MM.1S (cell line): ENCODE results near the gene CBL.

ENCODE experiments used
- DNase-seq: peaks from one replicate; pipeline ENCODE4 v3.0.0-alpha.2; 2015
- H2AFZ ChIP-seq: fragments of 300-600 bp; sonication (generic); 2 replicates; pipeline ENCODE4 v1.6.0; 2016; ENCODE audit warnings: antibody characterized with exemption, low read length
- H3F3A ChIP-seq: fragments of 300-600 bp; sonication (generic); 2 replicates; pipeline ENCODE4 v1.6.1; 2016; ENCODE audit warnings: mild to moderate bottlenecking, antibody characterized with exemption, low read length, moderate library complexity, mixed read lengths; ENCODE audit not compliant: insufficient read depth
- H3K27ac ChIP-seq: fragments of 300-600 bp; sonication (generic); 2 replicates; pipeline ENCODE4 v1.5.1; 2016; ENCODE audit warnings: mild to moderate bottlenecking, low read length
- H3K27me3 ChIP-seq: fragments of 300-600 bp; sonication (generic); replicated peaks from 2 replicates; pipeline ENCODE4 v1.6.0; 2016; ENCODE audit warnings: low read length; ENCODE audit not compliant: insufficient read depth
- H3K36me3 ChIP-seq: fragments of 300-600 bp; sonication (generic); replicated peaks from 2 replicates; pipeline ENCODE4 v1.6.1; 2016; ENCODE audit warnings: mild to moderate bottlenecking, low read length, mixed read lengths; ENCODE audit not compliant: insufficient read depth
- H3K4me1 ChIP-seq: fragments of 300-600 bp; sonication (generic); 2 replicates; pipeline ENCODE4 v1.6.1; 2016; ENCODE audit warnings: low read length, mixed read lengths
- H3K4me2 ChIP-seq: fragments of 300-600 bp; sonication (generic); 2 replicates; pipeline ENCODE4 v1.6.0; 2016; ENCODE audit warnings: low read depth, low read length
- H3K4me3 ChIP-seq: fragments of 300-600 bp; sonication (generic); 2 replicates; pipeline ENCODE4 v1.5.1; 2016; ENCODE audit warnings: low read length, mixed read lengths
- H3K79me2 ChIP-seq: fragments of 300-600 bp; sonication (generic); 2 replicates; pipeline ENCODE4 v1.6.1; 2016; ENCODE audit warnings: mixed run types, low read length, mixed read lengths
- H3K9ac ChIP-seq: fragments of 300-600 bp; sonication (generic); 2 replicates; pipeline ENCODE4 v1.6.1; 2016; ENCODE audit warnings: low read length, mixed read lengths
- H3K9me2 ChIP-seq: fragments of 300-600 bp; sonication (generic); replicated peaks from 2 replicates; pipeline ENCODE4 v1.6.1; 2016; ENCODE audit warnings: mild to moderate bottlenecking, low read length, mixed read lengths; ENCODE audit not compliant: insufficient read depth
- H3K9me3 ChIP-seq: fragments of 300-600 bp; sonication (generic); replicated peaks from 2 replicates; pipeline ENCODE4 v1.6.1; 2016; ENCODE audit warnings: mild to moderate bottlenecking, low read length, mixed read lengths; ENCODE audit not compliant: insufficient read depth
- H4K20me1 ChIP-seq: fragments of 300-600 bp; sonication (generic); 2 replicates; pipeline ENCODE4 v1.6.1; 2016; ENCODE audit warnings: mild to moderate bottlenecking, low read length, moderate library complexity, mixed read lengths; ENCODE audit not compliant: insufficient read depth
- EZH2 ChIP-seq: fragments of 300-600 bp; sonication (generic); optimal IDR thresholded peaks from 2 replicates; pipeline ENCODE3; 2017; ENCODE audit warnings: low read depth, mild to moderate bottlenecking, antibody characterized with exemption, low read length, mixed read lengths
- EZH2phosphoT487 ChIP-seq: fragments of 300-600 bp; sonication (generic); IDR thresholded peaks from 2 replicates; pipeline ENCODE4 v1.6.1; 2018; ENCODE audit warnings: antibody characterized with exemption, low read length
- TF ChIP-seq, protein P1 (sequence below): fragments of 300-600 bp; sonication (generic); IDR thresholded peaks from 2 replicates; pipeline ENCODE4 v1.5.1; 2016; ENCODE audit warnings: antibody characterized with exemption, low read length, mixed read lengths

CBL gene

DNA sequence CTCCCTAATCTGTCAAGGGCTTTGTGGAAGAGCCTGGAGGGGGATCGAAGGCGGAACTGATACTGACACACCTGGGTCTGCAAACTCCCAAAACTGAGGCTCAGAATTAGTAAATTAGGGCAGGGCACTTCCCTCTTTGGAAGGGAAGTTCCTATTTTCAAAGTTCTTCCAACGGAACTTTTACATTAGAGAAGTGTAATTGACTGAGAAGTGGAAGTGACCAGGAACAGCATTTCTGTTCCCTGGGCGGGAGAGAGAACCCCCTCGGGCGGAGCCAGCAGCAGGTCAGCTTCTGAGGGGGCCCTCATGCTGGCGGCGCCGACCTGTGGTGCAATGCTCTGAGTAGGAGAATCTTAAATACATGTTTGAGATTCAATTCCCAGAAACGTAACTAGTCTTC is 1.1 kb upstream of the CBL start:
- no peaks in the 10 kb centered on the region for H3K9me3 ChIP-seq
- no peaks in the 10 kb centered on the region for H3K27me3 ChIP-seq
- H3K4me3 ChIP-seq: peak overlapping the region; percentile 100
- no peak for DNase-seq
- H3K9me2 ChIP-seq: no peaks in the 10 kb centered on the region
- peaks cover 8% of the 10 kb centered on the region; the same call in 1 of the 2 replicates for H3K4me1 ChIP-seq
- peak overlapping the region; percentile 97 for H3K4me2 ChIP-seq
- TF ChIP-seq EZH2: no peak
- TF ChIP-seq, protein P1, sequence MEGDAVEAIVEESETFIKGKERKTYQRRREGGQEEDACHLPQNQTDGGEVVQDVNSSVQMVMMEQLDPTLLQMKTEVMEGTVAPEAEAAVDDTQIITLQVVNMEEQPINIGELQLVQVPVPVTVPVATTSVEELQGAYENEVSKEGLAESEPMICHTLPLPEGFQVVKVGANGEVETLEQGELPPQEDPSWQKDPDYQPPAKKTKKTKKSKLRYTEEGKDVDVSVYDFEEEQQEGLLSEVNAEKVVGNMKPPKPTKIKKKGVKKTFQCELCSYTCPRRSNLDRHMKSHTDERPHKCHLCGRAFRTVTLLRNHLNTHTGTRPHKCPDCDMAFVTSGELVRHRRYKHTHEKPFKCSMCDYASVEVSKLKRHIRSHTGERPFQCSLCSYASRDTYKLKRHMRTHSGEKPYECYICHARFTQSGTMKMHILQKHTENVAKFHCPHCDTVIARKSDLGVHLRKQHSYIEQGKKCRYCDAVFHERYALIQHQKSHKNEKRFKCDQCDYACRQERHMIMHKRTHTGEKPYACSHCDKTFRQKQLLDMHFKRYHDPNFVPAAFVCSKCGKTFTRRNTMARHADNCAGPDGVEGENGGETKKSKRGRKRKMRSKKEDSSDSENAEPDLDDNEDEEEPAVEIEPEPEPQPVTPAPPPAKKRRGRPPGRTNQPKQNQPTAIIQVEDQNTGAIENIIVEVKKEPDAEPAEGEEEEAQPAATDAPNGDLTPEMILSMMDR: no peak
- TF ChIP-seq EZH2phosphoT487: no peak
- peak overlapping the region; percentile 95 for H2AFZ ChIP-seq
- H3F3A ChIP-seq: peaks cover 6% of the 10 kb centered on the region; the same call in 1 of the 2 replicates
- no peaks in the 10 kb centered on the region for H3K36me3 ChIP-seq
- peak overlapping the region; percentile 60; the same call in 1 of the 2 replicates for H3K9ac ChIP-seq
- H4K20me1 ChIP-seq: no peaks in the 10 kb centered on the region
- H3K79me2 ChIP-seq: peaks cover 39% of the 10 kb centered on the region
- no peak overlapping the region; the same call in 1 of the 2 replicates for H3K27ac ChIP-seq

DNA sequence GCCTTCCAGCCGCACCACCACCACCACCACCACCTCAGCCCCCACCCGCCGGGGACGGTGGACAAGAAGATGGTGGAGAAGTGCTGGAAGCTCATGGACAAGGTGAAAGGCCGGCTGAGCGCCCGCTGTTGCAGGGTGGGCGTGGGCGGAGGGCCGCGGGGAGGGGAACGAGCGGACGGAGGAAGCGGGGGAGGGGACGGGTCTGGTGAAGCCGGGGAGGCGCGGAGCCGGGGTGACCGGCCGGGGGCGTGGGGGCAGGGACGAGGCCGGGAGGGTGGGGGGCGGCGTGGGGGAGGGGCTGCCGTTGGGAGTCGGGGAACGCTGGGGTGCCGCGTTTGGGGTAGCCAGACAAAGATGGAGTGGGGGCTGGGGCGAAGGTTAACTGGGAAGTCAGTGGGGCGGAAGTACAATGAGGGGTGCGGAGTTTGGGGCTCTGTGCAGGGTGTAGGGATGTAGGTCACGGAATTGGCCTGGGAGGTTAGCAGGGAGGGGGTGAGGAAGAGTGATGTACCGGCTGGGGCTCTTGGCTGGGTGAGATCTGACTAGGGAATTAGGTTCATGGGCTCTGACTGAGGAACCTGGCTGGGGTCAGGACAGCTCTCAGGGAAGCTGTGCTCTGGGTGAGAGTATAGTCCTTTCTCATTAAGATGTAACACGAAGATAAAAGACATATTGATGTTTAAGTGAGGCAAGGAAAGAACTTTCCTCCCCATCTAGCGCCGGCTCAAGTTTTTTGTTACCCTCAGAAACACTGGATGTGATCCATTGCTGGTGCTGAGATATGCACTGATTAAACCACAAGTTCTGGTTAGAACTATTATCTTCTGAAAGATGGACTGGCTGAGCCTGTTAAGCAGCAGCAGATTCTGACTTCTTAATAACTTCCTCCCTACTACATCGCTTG is 624 bp downstream of the CBL start:
- H3K9me3 ChIP-seq: no peaks in the 10 kb centered on the region
- peak; percentile 15 for DNase-seq
- peak overlapping the region; percentile 48; the same call in 1 of the 2 replicates for H3K27ac ChIP-seq
- peak overlapping the region; percentile 100 for H3K4me3 ChIP-seq
- H4K20me1 ChIP-seq: no peaks in the 10 kb centered on the region
- H3K4me2 ChIP-seq: peak overlapping the region; percentile 93
- no peaks in the 10 kb centered on the region for H3K36me3 ChIP-seq
- H3F3A ChIP-seq: peaks cover 6% of the 10 kb centered on the region; the same call in 1 of the 2 replicates
- no peaks in the 10 kb centered on the region for H3K27me3 ChIP-seq
- peak overlapping the region; percentile 84 for H2AFZ ChIP-seq
- peaks cover 8% of the 10 kb centered on the region; the same call in 1 of the 2 replicates for H3K4me1 ChIP-seq
- TF ChIP-seq EZH2 (no peak), EZH2phosphoT487 (no peak)
- peak overlapping the region; percentile 77 for H3K9ac ChIP-seq
- H3K79me2 ChIP-seq: peaks cover 55% of the 10 kb centered on the region
- H3K9me2 ChIP-seq: no peaks in the 10 kb centered on the region

DNA sequence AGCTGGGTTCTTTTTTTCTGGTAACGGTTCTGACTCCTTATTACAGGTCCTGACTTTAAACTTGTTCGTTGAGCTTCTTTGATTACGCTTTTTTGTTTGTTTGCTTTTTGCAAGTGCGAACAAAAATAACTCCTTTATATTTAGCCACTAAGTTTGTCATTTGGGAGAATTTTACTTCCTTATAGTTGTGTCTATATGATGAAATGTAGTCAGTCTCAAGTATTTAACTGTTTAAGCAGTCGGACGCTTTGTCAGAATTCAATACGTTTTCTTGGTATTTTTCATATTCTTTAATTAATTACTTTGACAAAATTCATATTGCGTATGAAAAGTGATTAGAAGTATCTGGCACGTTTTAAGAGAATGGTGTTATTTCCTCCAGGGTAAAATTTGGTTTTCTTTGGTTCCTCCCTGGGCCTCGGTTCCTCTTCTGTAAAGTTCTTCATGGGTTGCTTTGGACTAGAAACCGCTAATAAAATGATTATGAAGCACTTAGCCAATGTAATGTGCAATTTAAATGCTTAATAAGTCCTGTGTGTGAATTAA is 1.3 kb downstream of the CBL start:
- no peaks in the 10 kb centered on the region for H3K9me3 ChIP-seq
- peak overlapping the region; percentile 93 for H3K4me2 ChIP-seq
- peaks cover 8% of the 10 kb centered on the region; the same call in 1 of the 2 replicates for H3K4me1 ChIP-seq
- peak overlapping the region; percentile 34; the same call in 1 of the 2 replicates for H3K9ac ChIP-seq
- H3K36me3 ChIP-seq: no peaks in the 10 kb centered on the region
- H3K79me2 ChIP-seq: peaks cover 58% of the 10 kb centered on the region
- no peaks in the 10 kb centered on the region for H3K9me2 ChIP-seq
- H2AFZ ChIP-seq: 0 out of 2 replicates have a peak overlapping the region, but pooled peaks have one; percentile 39
- H3K4me3 ChIP-seq: peak overlapping the region; percentile 100
- TF ChIP-seq EZH2phosphoT487 (no peak), EZH2 (no peak)
- TF ChIP-seq, protein P1: no peak
- no peaks in the 10 kb centered on the region for H4K20me1 ChIP-seq
- H3K27me3 ChIP-seq: no peaks in the 10 kb centered on the region
- DNase-seq: peak; percentile 9
- peaks cover 6% of the 10 kb centered on the region; the same call in 1 of the 2 replicates for H3F3A ChIP-seq
- no peak overlapping the region for H3K27ac ChIP-seq
